H9 (cell line): Measurements from ENCODE around the gene KMT2C. TPM values are rescaled to one million over a fixed set of nuclear protein-coding genes. Genes with fewer than 3 reads are reported as not detected.
"Not testable (repeated sequence)": the region's sequence is repeated elsewhere in the genome, so short reads cannot be mapped to it uniquely, and the experiment has no call there.

Source experiments
- DNase-seq: peaks from one replicate; pipeline ENCODE4 v3.0.0-alpha.2; 2017
- H2AFZ ChIP-seq: one replicate; pipeline ENCODE4 v1.6.1; 2013; ENCODE audit warnings: mild to moderate bottlenecking, low read length, control low read depth, moderate library complexity
- H2AK5ac ChIP-seq: 2 replicates; pipeline ENCODE4 v1.6.1; 2013; ENCODE audit warnings: low read length, control low read depth, mixed read lengths; ENCODE audit not compliant: insufficient read length
- H2BK120ac ChIP-seq: one replicate; pipeline ENCODE4 v1.6.1; 2013; ENCODE audit warnings: low read depth, mild to moderate bottlenecking, low read length, control low read depth, inconsistent platforms; ENCODE audit not compliant: poor library complexity, severe bottlenecking
- H2BK12ac ChIP-seq: 2 replicates; pipeline ENCODE4 v1.6.1; 2013; ENCODE audit warnings: low read length, control low read depth, mixed read lengths, low read depth; ENCODE audit not compliant: insufficient read length
- H2BK15ac ChIP-seq: 2 replicates; pipeline ENCODE4 v1.6.1; 2013; ENCODE audit warnings: low read depth, low read length, control low read depth
- H2BK20ac ChIP-seq: one replicate; pipeline ENCODE4 v1.6.1; 2013; ENCODE audit warnings: low read depth, mild to moderate bottlenecking, low read length, control low read depth, inconsistent platforms; ENCODE audit not compliant: poor library complexity, severe bottlenecking
- H2BK5ac ChIP-seq: 2 replicates; pipeline ENCODE4 v1.6.1; 2013; ENCODE audit warnings: low read length, control low read depth, mixed read lengths; ENCODE audit not compliant: insufficient read length
- H3K14ac ChIP-seq: 2 replicates; pipeline ENCODE4 v1.6.1; 2013; ENCODE audit warnings: low read length, control low read depth; ENCODE audit not compliant: insufficient read depth
- H3K18ac ChIP-seq: 2 replicates; pipeline ENCODE4 v1.6.1; 2013; ENCODE audit warnings: low read depth, mild to moderate bottlenecking, mixed read lengths, low read length, control low read depth; ENCODE audit not compliant: insufficient read length
- H3K23ac ChIP-seq: 2 replicates; pipeline ENCODE4 v1.6.1; 2013; ENCODE audit warnings: low read length, control low read depth, mixed read lengths, low read depth; ENCODE audit not compliant: insufficient read length
- H3K23me2 ChIP-seq: 2 replicates; pipeline ENCODE4 v1.6.1; 2013; ENCODE audit warnings: low read depth, mild to moderate bottlenecking, mixed read lengths, low read length, control low read depth; ENCODE audit not compliant: insufficient read length, poor library complexity, severe bottlenecking
- H3K27ac ChIP-seq: 2 replicates; pipeline ENCODE4 v1.5.1; 2013; ENCODE audit warnings: low read length, control low read depth, mixed read lengths, low read depth; ENCODE audit not compliant: insufficient read length
- H3K27me3 ChIP-seq: 2 replicates; pipeline ENCODE4 v1.6.1; 2013; ENCODE audit warnings: low read length, control low read depth, inconsistent platforms; ENCODE audit not compliant: insufficient read depth
- H3K4ac ChIP-seq: 2 replicates; pipeline ENCODE4 v1.6.1; 2013; ENCODE audit warnings: low read depth, mild to moderate bottlenecking, control low read depth, inconsistent platforms, low read length, moderate library complexity
- H3K4me1 ChIP-seq: 2 replicates; pipeline ENCODE4 v1.6.1; 2013; ENCODE audit warnings: low read length, control low read depth, inconsistent platforms; ENCODE audit not compliant: insufficient read depth
- H3K4me2 ChIP-seq: 2 replicates; pipeline ENCODE4 v1.6.1; 2013; ENCODE audit warnings: low read length, control low read depth, mixed read lengths; ENCODE audit not compliant: insufficient read length, insufficient read depth
- H3K56ac ChIP-seq: 2 replicates; pipeline ENCODE4 v1.6.1; 2013; ENCODE audit warnings: low read depth, mild to moderate bottlenecking, mixed read lengths, low read length, control low read depth; ENCODE audit not compliant: insufficient read length
- H3K79me1 ChIP-seq: 2 replicates; pipeline ENCODE4 v1.6.1; 2013; ENCODE audit warnings: low read depth, mild to moderate bottlenecking, moderate library complexity, low read length, control low read depth, inconsistent platforms; ENCODE audit not compliant: insufficient read depth, poor library complexity, severe bottlenecking
- H3K79me2 ChIP-seq: 2 replicates; pipeline ENCODE4 v1.6.1; 2013; ENCODE audit warnings: low read length, control low read depth, inconsistent platforms; ENCODE audit not compliant: insufficient read depth
- H3K9ac ChIP-seq: 2 replicates; pipeline ENCODE4 v1.6.1; 2013; ENCODE audit warnings: low read length, control low read depth, mixed read lengths; ENCODE audit not compliant: insufficient read length; ENCODE audit errors: extremely low read depth
- H3K9me3 ChIP-seq: one replicate; pipeline ENCODE4 v1.6.1; 2013; ENCODE audit warnings: low read depth, low read length, inconsistent platforms; ENCODE audit not compliant: control insufficient read depth
- H3T11ph ChIP-seq: one replicate; pipeline ENCODE4 v1.6.1; 2013; ENCODE audit warnings: mild to moderate bottlenecking, low read length, control low read depth, inconsistent platforms
- H4K20me1 ChIP-seq: one replicate; pipeline ENCODE4 v1.6.1; 2013; ENCODE audit not compliant: control insufficient read depth, insufficient read length, insufficient read depth
- H4K5ac ChIP-seq: 2 replicates; pipeline ENCODE4 v1.6.1; 2013; ENCODE audit warnings: low read depth, mild to moderate bottlenecking, mixed read lengths, low read length, control low read depth; ENCODE audit not compliant: insufficient read length
- H4K8ac ChIP-seq: replicated peaks from 2 replicates; pipeline ENCODE4 v1.6.1; 2013; ENCODE audit warnings: low read length, control low read depth, mixed read lengths, low read depth; ENCODE audit not compliant: insufficient read length
- H4K91ac ChIP-seq: 2 replicates; pipeline ENCODE4 v1.6.1; 2013; ENCODE audit warnings: low read depth, mild to moderate bottlenecking, moderate library complexity, mixed read lengths, low read length, control low read depth; ENCODE audit not compliant: insufficient read length
- H3K27ac Mint-ChIP-seq, 3 experiments: 2 replicates in 2 of 3; 3 replicates in 1 of 3; pipeline ENCODE4 v1.8.0; 2020 to 2021; ENCODE audit warnings: mixed read lengths in 3 of 3, mild to moderate bottlenecking in 1 of 3, moderate library complexity in 1 of 3
- H3K27me3 Mint-ChIP-seq: 2 replicates; pipeline ENCODE4 v1.8.0; 2021; ENCODE audit warnings: low read depth, mild to moderate bottlenecking, moderate library complexity, mixed read lengths
- H3K36me3 Mint-ChIP-seq, 3 experiments: 2 replicates in 2 of 3; 3 replicates in 1 of 3; pipeline ENCODE4 v1.8.0; 2020 to 2021; ENCODE audit warnings: low read depth in 3 of 3, mixed read lengths in 3 of 3; ENCODE audit not compliant: insufficient read depth in 1 of 3
- H3K4me1 Mint-ChIP-seq, 2 experiments: 2 replicates each; pipeline ENCODE4 v1.8.0; 2020; ENCODE audit warnings: mixed read lengths in 2 of 2
- H3K4me3 Mint-ChIP-seq, 2 experiments: 2 replicates in 1 of 2; 3 replicates in 1 of 2; pipeline ENCODE4 v1.8.0; 2020 to 2021; ENCODE audit warnings: mild to moderate bottlenecking in 2 of 2, mixed read lengths in 2 of 2, moderate library complexity in 1 of 2
- H3K9me3 Mint-ChIP-seq, 2 experiments: 2 replicates in 1 of 2; 3 replicates in 1 of 2; pipeline ENCODE4 v1.8.0; 2020; ENCODE audit warnings: mild to moderate bottlenecking in 2 of 2, mixed read lengths in 2 of 2, moderate library complexity in 1 of 2
- WGBS: extraction: QIAGEN DNeasy Blood & Tissue Kit; methylation state at CpG from one replicate; pipeline ENCODE4 v1.1.7; 2013; ENCODE audit warnings: missing lambda C conversion rate, low lambda C conversion rate, mixed read lengths; ENCODE audit not compliant: insufficient read length; ENCODE audit errors: extremely low coverage; 5-methylcytosine and 5-hydroxymethylcytosine counted together
- total RNA-seq: library from RNA; stranded (reverse); gene quantifications from 2 replicates; pipeline ENCODE4 v1.2.1, GENCODE V29; 2021

The KMT2C gene
- total RNA-seq, 1 experiment from 2014 or later = 32.2 TPM

DNA sequence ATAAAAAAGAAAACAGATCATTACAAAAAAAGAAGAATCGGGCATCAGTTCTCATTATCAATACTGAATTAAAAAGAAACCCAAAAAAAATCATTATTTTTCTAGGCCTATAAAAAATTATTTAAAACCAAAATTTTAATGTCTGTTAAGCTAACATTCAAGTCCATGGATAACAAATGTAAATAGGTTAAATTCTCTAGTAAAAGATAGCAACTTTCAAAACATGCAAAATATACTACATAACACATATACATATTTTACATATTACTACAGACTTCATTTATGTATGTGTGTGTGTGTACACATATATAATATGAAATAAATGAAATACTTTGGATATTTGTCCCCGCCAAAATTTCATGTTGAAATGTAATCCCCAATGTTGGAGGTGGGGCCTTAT, 158.1 kb downstream of the KMT2C start:
- not testable (repeated sequence) for H3K9ac ChIP-seq, H2BK20ac ChIP-seq, H2BK12ac ChIP-seq, H3K36me3 Mint-ChIP-seq, H4K91ac ChIP-seq, H2BK120ac ChIP-seq, H4K8ac ChIP-seq, H4K5ac ChIP-seq, H2BK15ac ChIP-seq, H3K27me3 Mint-ChIP-seq, H3K27ac ChIP-seq, H3K4me1 ChIP-seq, DNase-seq, H3K9me3 ChIP-seq, H3K23me2 ChIP-seq, H3K56ac ChIP-seq, H3T11ph ChIP-seq, H2AFZ ChIP-seq, H3K4me2 ChIP-seq, H3K4me3 Mint-ChIP-seq, H3K18ac ChIP-seq, H3K79me1 ChIP-seq, H2AK5ac ChIP-seq, H3K27me3 ChIP-seq, H3K79me2 ChIP-seq, H3K14ac ChIP-seq, H3K23ac ChIP-seq, H3K9me3 Mint-ChIP-seq, H3K4ac ChIP-seq, H2BK5ac ChIP-seq, H4K20me1 ChIP-seq, H3K4me1 Mint-ChIP-seq
- H3K27ac Mint-ChIP-seq = peak overlapping the region in 1 of 3 experiments; percentile 40; a peak in 1 of 7 replicates
- WGBS = no CpG with 5 or more reads among the region's 2 CpGs

DNA sequence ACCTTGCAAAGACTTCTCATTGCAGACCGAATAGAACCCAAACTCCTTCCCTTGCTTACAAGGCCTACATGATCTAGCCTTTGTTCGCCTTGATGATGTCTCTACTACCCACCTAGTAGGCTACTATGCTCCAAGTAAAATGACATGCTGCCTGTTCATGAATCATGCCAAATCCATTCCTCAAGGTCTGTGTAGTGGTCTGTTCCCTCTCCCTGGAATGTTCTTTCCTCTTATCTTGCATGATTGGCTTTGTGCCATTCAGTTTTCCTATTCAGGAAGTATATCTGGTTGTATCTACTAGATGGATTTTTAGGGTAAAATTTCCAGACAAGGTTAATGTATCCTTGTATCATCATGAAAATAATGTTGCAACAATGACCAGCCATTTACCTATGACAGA, 165.4 kb downstream of the KMT2C start:
- not testable (repeated sequence) for H3K4me2 ChIP-seq, H3K9me3 Mint-ChIP-seq, H3K4ac ChIP-seq, H3K4me1 ChIP-seq, H3K27ac ChIP-seq, H3K9ac ChIP-seq, H3K56ac ChIP-seq, H3K27me3 Mint-ChIP-seq, H3K23ac ChIP-seq, H2BK5ac ChIP-seq, DNase-seq, H3K14ac ChIP-seq, H3K27ac Mint-ChIP-seq, H3K4me1 Mint-ChIP-seq, H3T11ph ChIP-seq, H3K23me2 ChIP-seq, H2BK15ac ChIP-seq, H4K91ac ChIP-seq, H2BK12ac ChIP-seq, H2BK20ac ChIP-seq, H4K5ac ChIP-seq, H3K79me2 ChIP-seq, H3K36me3 Mint-ChIP-seq, H3K27me3 ChIP-seq, H3K79me1 ChIP-seq, H2BK120ac ChIP-seq, H4K8ac ChIP-seq, H3K4me3 Mint-ChIP-seq, H2AFZ ChIP-seq, H4K20me1 ChIP-seq, H3K18ac ChIP-seq, H2AK5ac ChIP-seq
- peaks cover 15% of the 10 kb centered on the region for H3K9me3 ChIP-seq
- no CpG with 5 or more reads among the region's 2 CpGs for WGBS
